ENCODE data around the gene ZSCAN5A.
"Not testable (repeated sequence)": the region's sequence is repeated elsewhere in the genome, so short reads cannot be mapped to it uniquely, and the experiment has no call there.

ZSCAN5A gene

DNA sequence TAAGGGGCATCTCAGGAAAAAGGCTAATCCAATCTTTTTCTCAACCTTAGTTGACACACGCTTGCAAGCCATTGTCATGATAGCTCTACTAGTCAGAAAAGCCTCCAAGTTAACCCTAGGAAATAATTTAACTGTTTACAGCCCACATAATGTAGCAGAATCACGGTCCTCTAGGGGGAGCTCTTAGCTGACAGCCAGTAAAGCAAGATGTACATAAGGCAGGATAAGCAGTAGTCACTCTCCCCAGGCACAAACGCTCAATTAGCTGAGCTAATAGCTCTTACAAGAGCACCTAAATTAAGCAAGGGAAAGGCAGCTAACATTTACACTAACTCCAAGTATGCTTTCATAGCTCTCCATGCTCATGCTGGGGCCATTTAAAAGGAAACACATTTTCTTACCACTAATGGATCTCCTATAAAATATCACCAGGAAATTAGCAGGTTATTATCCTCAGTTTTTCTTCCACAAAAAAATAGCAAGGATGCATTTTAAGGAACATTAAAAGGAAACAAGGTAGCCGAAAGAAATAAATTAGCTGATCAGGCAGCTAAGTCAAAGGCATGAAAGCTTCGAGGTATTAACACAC, 33.7 kb upstream of the ZSCAN5A start:
- no peak for DNase-seq (ENCODE audit: low read depth)
- H3K4me3 ChIP-seq (ENCODE audit: low read length): no peak overlapping the region
- TF ChIP-seq, protein P1, sequence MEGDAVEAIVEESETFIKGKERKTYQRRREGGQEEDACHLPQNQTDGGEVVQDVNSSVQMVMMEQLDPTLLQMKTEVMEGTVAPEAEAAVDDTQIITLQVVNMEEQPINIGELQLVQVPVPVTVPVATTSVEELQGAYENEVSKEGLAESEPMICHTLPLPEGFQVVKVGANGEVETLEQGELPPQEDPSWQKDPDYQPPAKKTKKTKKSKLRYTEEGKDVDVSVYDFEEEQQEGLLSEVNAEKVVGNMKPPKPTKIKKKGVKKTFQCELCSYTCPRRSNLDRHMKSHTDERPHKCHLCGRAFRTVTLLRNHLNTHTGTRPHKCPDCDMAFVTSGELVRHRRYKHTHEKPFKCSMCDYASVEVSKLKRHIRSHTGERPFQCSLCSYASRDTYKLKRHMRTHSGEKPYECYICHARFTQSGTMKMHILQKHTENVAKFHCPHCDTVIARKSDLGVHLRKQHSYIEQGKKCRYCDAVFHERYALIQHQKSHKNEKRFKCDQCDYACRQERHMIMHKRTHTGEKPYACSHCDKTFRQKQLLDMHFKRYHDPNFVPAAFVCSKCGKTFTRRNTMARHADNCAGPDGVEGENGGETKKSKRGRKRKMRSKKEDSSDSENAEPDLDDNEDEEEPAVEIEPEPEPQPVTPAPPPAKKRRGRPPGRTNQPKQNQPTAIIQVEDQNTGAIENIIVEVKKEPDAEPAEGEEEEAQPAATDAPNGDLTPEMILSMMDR (conservative IDR thresholded peaks at IDR 0.05; ENCODE audit: low read length): peak; percentile 37; the same call in 1 of the 2 replicates

DNA sequence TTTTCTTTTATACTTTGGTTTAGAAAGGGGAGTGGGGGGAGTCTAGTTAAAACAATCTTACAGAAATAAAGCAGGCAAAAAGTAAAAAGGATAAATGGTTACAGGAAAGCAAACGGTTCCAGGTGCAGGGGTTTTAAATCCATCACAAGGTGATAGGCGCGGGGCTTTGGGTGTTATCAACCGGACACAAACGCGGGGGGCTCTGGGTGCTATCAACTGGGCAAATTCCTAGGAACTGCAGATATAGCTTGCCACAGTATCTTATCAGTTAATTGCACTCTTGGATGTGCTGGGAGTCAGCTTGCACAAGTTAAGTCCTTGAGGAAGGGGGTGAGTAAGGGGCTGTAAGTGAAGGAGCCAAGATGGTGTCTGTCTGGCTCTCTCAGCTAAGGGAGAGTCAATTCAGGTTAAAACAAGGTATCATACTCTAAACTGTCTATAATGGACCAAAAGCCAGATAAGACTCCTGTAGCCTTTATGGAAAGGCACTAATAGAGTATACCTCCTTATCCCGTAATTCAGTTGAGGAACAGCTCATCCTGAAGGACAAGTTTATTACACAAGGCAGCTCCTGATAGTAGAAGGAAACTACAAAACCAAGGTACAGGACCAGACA, 32.6 kb upstream of the ZSCAN5A start:
- TF ChIP-seq, protein P1 (conservative IDR thresholded peaks at IDR 0.05; ENCODE audit: low read length): no peak
- DNase-seq (ENCODE audit: low read depth): no peak
- H3K4me3 ChIP-seq (ENCODE audit: low read length): no peak overlapping the region

DNA sequence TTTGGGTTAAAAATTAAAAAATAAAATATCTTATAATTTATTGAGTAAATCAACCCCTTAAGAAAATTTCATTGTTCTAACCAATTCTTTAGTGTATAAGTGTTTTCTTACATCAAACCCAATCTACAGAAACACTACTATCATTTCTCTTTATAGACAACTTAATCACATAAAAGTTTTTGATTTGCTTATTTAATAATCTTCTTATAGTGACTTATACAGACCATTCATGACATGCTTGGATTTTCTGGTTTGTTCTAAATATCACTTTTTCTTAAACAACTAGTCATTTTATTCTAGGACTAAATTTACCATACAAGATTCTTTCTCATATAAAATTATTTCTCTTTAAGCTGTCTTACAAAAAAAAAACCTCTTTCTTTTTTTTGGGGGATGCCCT, 27.3 kb upstream of the ZSCAN5A start:
- H3K4me3 ChIP-seq (ENCODE audit: low read length): no peak overlapping the region
- no peak for DNase-seq (ENCODE audit: low read depth)
- TF ChIP-seq, protein P1 (conservative IDR thresholded peaks at IDR 0.05; ENCODE audit: low read length): no peak

DNA sequence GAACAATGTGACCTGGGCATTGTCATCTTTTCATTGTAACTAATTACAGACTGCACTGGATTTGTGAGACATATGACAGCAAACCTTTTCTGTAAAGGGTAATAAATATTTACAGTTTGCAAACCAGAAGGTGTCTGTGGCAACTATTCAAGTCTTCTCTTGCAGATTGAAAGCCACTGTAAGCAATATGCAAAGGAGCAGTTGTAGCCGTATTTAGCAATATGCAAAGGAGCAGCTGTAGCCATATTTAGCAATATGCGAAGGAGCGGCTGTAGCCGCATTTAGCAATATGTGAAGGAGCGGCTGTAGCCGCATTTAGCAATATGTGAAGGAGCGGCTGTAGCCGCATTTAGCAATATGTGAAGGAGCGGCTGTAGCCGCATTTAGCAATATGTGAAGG, 24.4 kb upstream of the ZSCAN5A start:
- DNase-seq (ENCODE audit: low read depth); H3K4me3 ChIP-seq (ENCODE audit: low read length): not testable (repeated sequence)

DNA sequence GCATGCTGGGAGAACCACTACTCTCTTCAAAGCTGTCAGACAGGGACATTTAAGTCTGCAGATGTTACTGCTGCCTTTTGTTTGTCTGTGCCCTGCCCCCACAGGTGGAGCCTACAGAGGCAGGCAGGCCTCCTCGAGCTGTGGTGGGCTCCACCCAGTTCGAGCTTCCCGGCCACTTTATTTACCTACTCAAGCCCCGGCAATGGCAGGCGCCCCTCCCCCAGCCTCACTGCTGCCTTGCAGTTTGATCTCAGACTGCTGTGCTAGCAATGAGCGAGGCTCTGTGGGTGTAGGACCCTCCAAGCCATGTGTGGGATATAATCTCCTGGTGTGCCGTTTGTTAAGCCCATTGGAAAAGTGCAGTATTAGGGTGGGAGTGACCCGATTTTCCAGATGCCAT, 22.4 kb upstream of the ZSCAN5A start:
- not testable (repeated sequence) for H3K4me3 ChIP-seq (ENCODE audit: low read length); DNase-seq (ENCODE audit: low read depth)

DNA sequence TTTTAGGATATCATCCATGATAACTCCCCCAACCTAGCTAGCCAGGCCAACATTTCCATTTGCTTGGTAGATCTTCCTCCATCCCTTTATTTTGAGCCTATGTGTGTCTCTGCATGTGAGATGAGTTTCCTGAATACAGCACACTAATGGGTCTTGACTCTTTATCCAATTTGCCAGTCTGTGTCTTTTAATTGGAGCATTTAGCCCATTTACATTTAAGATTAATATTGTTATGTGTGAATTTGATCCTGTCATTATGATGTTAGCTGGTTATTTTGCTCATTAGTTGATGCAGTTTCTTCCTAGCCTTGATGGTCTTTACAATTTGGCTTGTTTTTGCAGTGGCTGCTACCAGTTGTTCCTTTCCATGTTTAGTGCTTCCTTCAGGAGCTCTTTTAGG, 20.7 kb upstream of the ZSCAN5A start:
- not testable (repeated sequence) for H3K4me3 ChIP-seq (ENCODE audit: low read length); DNase-seq (ENCODE audit: low read depth)

DNA sequence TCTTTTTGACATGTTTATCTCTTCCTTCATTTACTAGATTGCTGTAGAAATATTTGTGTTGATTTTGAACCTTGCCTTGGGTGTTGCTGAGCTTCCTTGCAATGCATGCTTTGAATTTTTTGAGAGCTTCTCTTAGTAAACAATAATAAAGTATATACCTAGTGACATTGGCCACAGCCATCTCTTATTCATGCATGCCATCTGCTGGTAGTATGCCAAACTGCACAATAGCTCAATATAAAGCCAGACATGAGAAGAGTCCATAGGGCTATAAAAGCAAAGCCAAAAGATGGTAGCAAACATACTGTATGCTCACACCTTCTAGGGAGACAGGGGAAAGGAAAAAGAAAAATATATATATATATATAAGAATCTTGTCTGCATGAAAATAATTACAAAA, 18.9 kb upstream of the ZSCAN5A start:
- DNase-seq (ENCODE audit: low read depth): peak; percentile 65
- TF ChIP-seq, protein P1 (conservative IDR thresholded peaks at IDR 0.05; ENCODE audit: low read length): peak; percentile 79

DNA sequence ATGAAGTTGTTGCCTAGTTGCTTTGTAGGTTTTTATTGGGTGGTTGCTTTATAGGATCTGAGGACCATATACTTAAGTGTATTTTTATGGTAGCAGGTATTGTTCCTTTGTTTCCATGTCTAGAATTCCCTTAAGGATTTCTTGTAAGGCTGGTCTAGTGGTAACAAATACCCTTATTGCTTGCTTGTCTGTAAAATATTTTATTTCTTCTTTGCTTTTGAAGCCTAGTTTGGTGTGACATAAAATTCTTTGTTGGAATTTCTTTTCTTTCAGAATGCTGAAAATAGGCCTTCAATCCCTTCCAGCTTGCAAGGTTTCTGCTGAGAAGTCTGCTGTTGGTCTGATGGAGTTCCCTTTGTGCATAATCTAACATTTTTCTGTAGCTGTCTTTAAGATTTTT, 18.1 kb upstream of the ZSCAN5A start:
- no peak for DNase-seq (ENCODE audit: low read depth)
- TF ChIP-seq, protein P1 (conservative IDR thresholded peaks at IDR 0.05; ENCODE audit: low read length): no peak
- H3K4me3 ChIP-seq (ENCODE audit: low read length): no peak overlapping the region

More for the DNA sequence above, 18.9 kb upstream of the ZSCAN5A start:
- no peak overlapping the region for H3K4me3 ChIP-seq (ENCODE audit: low read length)

DNA sequence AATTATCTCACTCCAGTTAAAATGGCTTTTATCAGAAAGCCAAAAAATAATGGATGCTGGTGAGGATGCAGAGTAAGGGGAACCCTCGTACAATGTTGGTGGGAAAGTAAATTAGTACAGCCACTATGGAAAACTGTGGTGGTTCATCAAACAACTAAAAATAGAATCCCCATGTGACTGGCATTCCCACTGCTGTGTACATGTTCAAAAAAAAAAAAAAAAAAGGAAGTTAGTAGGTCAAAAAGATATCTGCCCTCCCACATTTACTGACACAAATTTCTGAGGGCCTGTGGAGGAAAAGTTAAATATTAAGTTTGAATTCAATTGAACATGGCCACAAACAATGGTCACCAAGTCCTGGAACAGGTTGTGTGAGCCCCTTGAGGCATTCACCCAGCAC, 9.8 kb upstream of the ZSCAN5A start:
- TF ChIP-seq, protein P1 (conservative IDR thresholded peaks at IDR 0.05; ENCODE audit: low read length): no peak
- no peak for DNase-seq (ENCODE audit: low read depth)
- no peak overlapping the region for H3K4me3 ChIP-seq (ENCODE audit: low read length)
